ENCODE measurements around the gene ASXL1.

- TF ChIP-seq PCBP1 (IDR thresholded peaks at IDR 0.05; ENCODE audit: low read depth, low read length, poor library complexity, severe bottlenecking) (no peak), TAF1 (IDR thresholded peaks at IDR 0.05; ENCODE audit: control insufficient read depth, extremely low read depth, insufficient read depth, low read length, severe bottlenecking) (no peak), CREM (IDR thresholded peaks at IDR 0.05; ENCODE audit: low read depth) (no peak), HBP1 (CRISPR knock-in tag; IDR thresholded peaks at IDR 0.05) (no peak), MAX (CRISPR knock-in tag; IDR thresholded peaks at IDR 0.05) (no peak), ZBTB33 (CRISPR knock-in tag; IDR thresholded peaks at IDR 0.05) (no peak), DPF2 (IDR thresholded peaks at IDR 0.05) (no peak), ZNF57 (CRISPR knock-in tag; IDR thresholded peaks at IDR 0.05) (no peak), SREBF2 (CRISPR knock-in tag; IDR thresholded peaks at IDR 0.05) (no peak), THRB (CRISPR knock-in tag; conservative IDR thresholded peaks at IDR 0.05) (no peak), PRMT5 (CRISPR knock-in tag; IDR thresholded peaks at IDR 0.05) (no peak), ZNF830 (CRISPR knock-in tag; IDR thresholded peaks at IDR 0.05) (no peak), ZNF280A (IDR thresholded peaks at IDR 0.05; ENCODE audit: low read depth, partially characterized antibody) (no peak)
These were observed 99.4 kb downstream of the ASXL1 start for GRCh38 chr20:32457479-32457986.
